ENCODE data around the gene UBE2L5.

DNA sequence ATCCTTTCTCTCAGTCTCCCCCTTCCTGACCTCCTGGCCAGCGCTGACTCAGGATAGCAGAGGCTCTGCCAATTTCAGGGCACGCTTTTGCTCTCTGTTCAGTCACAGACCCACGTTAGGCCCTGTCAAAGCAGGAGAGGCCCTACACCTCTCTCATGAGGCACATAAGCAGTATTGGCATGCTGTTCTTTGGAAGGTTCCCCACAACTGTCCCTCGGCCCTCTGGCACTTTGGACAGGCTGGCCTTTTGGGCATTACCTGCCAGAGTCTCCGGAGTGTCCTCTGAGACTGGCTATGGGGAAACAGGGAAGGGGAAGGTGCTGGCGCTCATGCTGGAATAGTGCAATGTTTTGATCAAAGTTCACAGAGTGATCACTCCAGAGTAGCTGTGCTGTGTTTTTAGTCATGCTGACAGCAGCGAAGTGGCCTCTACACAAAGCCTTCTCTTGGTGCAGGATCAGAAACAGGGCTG is 23.7 kb upstream of the UBE2L5 start:
- TF ChIP-seq, protein P1, sequence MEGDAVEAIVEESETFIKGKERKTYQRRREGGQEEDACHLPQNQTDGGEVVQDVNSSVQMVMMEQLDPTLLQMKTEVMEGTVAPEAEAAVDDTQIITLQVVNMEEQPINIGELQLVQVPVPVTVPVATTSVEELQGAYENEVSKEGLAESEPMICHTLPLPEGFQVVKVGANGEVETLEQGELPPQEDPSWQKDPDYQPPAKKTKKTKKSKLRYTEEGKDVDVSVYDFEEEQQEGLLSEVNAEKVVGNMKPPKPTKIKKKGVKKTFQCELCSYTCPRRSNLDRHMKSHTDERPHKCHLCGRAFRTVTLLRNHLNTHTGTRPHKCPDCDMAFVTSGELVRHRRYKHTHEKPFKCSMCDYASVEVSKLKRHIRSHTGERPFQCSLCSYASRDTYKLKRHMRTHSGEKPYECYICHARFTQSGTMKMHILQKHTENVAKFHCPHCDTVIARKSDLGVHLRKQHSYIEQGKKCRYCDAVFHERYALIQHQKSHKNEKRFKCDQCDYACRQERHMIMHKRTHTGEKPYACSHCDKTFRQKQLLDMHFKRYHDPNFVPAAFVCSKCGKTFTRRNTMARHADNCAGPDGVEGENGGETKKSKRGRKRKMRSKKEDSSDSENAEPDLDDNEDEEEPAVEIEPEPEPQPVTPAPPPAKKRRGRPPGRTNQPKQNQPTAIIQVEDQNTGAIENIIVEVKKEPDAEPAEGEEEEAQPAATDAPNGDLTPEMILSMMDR (conservative IDR thresholded peaks at IDR 0.05 in 1 of 2, IDR thresholded peaks at IDR 0.05 in 1 of 2; ENCODE audit: low read depth in 1 of 2, low read length in 2 of 2): no peak
- no peak for TF ChIP-seq EZH2 (IDR thresholded peaks at IDR 0.05; ENCODE audit: low read length, missing control alignments)
